HG02571 (cell line): Measurements from ENCODE around the gene PBX2.

Source experiments
- ATAC-seq: cut with Tn5 transposase; IDR thresholded peaks from one replicate; pipeline ENCODE4 v1.9.1; 2021; ENCODE audit warnings: mild to moderate bottlenecking, moderate library complexity; ENCODE audit not compliant: unreplicated experiment

The PBX2 gene

GRCh38 chr6:32175322-32175710 lies 14.7 kb downstream of the PBX2 start:
- ATAC-seq: no peak

- ATAC-seq: no peak
Observed at GRCh38 chr6:32174416-32174815, 15.6 kb downstream of the PBX2 start.

GRCh38 chr6:32173051-32173727 lies 16.8 kb downstream of the PBX2 start:
- no peak for ATAC-seq

GRCh38 chr6:32171234-32171633 lies 18.8 kb downstream of the PBX2 start:
- no peak for ATAC-seq

GRCh38 chr6:32170294-32170693 lies 19.7 kb downstream of the PBX2 start:
- ATAC-seq: no peak

- no peak for ATAC-seq
Observed at GRCh38 chr6:32168807-32169591, 21.0 kb downstream of the PBX2 start.

- ATAC-seq: no peak
Observed at GRCh38 chr6:32168350-32168749, 21.7 kb downstream of the PBX2 start.

- no peak for ATAC-seq
Observed at GRCh38 chr6:32167761-32168262, 22.2 kb downstream of the PBX2 start.

- ATAC-seq: no peak
Observed at GRCh38 chr6:32167154-32167760, 22.7 kb downstream of the PBX2 start.

GRCh38 chr6:32166411-32167061 lies 23.5 kb downstream of the PBX2 start:
- ATAC-seq: no peak

GRCh38 chr6:32164295-32164694 lies 25.7 kb downstream of the PBX2 start, which contains the start of gene EGFL8:
Gene EGFL8, plus strand, starts transcription at chr6:32164595. Its CDS starts 1,571 bp downstream, at chr6:32166166.
- no peak for ATAC-seq

GRCh38 chr6:32163559-32164258 lies 26.3 kb downstream of the PBX2 start:
- no peak for ATAC-seq

- ATAC-seq: no peak
Observed at GRCh38 chr6:32158052-32158451, 31.9 kb downstream of the PBX2 start.

- ATAC-seq: no peak
Observed at GRCh38 chr6:32156891-32157290, 33.1 kb downstream of the PBX2 start.

GRCh38 chr6:32154514-32155161 lies 35.4 kb downstream of the PBX2 start:
- ATAC-seq: peak; percentile 50

- ATAC-seq: peak; percentile 33
Observed at GRCh38 chr6:32153564-32154513, 36.2 kb downstream of the PBX2 start, which contains the start of gene PPT2. Gene PPT2, plus strand, starts transcription at chr6:32154141. Its CDS starts 454 bp downstream, at chr6:32154595.

- no peak for ATAC-seq
Observed at GRCh38 chr6:32152769-32153563, 37.0 kb downstream of the PBX2 start.
